GM19463 (cell line): ENCODE results near the gene ZFHX3.

Experiments used
- ATAC-seq: cut with Tn5 transposase; IDR thresholded peaks from one replicate; pipeline ENCODE4 v1.9.1; 2021; ENCODE audit warnings: mild to moderate bottlenecking, moderate library complexity; ENCODE audit not compliant: unreplicated experiment

ZFHX3 gene

DNA sequence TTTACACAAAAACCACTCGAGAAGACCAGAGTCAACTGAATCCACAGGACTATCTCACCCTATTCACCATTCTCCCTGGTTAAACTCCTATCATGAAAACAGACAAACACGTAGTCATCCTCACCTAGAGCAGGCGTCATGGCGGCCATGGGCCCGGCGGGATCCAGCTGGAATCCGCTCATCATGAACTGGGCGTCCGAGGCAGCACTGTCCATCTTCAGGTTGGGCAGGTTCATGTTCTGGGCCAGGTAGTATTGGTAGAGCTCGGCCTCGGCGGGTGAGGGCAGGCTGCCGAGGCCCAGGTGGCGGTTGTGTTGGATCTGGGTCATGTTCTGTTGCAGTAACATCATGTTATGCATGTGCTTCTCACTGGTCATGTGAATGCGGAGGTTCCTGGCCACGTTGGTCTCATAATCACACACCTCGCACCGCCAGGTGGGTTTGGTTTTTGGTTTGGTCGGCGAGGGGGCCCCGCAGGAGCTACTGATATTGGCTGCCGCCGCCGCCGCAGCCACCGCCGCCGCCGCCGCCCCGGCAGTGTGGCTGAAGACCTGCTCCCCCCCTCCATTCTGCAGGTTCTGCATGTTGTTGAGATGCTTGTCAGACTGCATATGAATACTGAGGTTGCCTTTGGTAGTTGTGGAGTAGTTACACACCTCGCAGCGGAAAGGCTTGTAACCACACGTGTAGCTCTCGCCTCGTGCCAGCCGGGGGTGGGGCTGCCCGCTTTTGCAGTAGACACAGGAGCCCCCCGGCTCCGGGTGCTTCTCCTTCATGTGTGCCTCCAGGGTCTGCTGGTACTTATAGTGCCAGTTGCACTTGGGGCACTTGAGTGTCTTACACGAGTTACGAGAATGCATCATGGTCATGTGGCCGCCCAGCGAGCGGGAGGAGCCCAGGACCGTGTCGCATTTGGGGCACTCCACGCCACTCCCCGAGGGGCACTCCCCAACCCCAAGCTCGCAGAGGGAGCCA lies 90.3 kb downstream of the ZFHX3 start:
- no peak for ATAC-seq

- no peak for ATAC-seq
Observed at GRCh38 chr16:72956124-72957064, 91.5 kb downstream of the ZFHX3 start.

DNA sequence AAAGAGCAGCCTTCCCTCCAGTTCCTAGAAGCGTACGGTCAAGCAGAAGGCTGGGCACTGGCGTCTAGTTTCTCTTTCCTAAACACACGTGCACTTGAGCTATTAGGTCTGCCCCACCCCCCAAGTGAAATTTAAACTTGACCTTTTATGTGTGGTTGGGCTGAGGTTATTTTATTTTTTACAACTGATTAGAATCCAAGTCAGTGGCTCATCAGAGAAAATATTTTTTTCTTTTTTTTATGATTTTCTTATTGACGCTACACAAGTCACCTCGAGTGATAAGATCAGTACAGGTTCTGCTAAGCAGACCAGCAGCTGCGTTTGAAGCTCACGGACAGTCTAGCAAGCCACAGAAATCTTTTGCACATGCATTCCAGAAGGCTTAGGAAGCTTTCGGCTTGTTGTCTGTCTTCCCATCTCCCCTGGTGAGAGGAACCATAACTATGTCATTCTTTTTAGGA lies 95.1 kb downstream of the ZFHX3 start:
- ATAC-seq = no peak

- no peak for ATAC-seq
Observed at GRCh38 chr16:72952404-72952803, 95.5 kb downstream of the ZFHX3 start.

DNA sequence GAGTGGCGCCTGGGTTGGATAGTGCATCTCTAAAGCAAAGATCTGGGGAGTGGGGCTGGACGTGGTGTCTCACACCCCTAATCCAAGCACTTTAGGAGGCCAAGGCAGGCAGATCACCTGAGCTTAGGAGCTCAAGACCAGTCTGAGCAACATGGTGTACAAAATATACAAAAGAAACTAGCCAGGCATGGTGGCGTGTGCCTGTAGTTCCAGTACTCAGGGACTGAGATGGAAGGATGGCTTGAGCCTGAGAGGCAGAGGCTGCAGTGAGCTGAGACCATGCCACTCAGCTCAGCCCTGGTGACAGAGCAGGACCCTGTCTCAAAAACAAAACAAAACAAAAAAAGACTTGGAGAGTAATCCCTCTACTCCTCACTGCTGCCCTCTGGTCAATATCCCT lies 96.0 kb downstream of the ZFHX3 start:
- no peak for ATAC-seq

- no peak for ATAC-seq
Observed at GRCh38 chr16:72950669-72951068, 97.3 kb downstream of the ZFHX3 start.

DNA sequence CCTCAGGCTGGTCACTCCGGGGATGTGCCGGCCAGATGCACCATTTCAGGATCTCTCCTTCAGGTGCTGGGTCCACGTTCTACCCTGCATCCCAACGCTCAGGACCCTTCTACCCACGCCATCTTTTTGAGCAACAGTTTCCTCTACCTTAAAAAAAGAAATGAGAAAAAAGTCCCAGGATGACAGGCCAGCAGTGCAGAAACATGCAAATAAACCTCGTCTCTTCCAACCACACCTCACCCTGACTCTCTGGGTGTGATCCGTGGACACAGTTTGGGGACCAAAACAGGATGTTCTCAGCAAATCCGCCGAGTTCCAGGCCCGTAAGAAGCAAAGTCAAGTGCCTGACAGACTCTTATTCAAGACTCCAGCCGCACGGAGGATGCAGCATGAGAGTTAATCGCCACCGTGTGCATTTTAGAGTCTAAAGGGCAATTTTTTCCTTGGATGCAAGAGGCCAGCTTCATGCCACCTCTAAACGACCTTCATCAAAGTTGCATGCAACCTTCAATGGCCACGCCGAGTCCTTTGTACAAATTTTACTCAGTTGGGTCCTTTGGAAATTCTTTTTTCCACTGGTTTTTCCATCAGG lies 99.6 kb downstream of the ZFHX3 start:
- ATAC-seq = no peak

DNA sequence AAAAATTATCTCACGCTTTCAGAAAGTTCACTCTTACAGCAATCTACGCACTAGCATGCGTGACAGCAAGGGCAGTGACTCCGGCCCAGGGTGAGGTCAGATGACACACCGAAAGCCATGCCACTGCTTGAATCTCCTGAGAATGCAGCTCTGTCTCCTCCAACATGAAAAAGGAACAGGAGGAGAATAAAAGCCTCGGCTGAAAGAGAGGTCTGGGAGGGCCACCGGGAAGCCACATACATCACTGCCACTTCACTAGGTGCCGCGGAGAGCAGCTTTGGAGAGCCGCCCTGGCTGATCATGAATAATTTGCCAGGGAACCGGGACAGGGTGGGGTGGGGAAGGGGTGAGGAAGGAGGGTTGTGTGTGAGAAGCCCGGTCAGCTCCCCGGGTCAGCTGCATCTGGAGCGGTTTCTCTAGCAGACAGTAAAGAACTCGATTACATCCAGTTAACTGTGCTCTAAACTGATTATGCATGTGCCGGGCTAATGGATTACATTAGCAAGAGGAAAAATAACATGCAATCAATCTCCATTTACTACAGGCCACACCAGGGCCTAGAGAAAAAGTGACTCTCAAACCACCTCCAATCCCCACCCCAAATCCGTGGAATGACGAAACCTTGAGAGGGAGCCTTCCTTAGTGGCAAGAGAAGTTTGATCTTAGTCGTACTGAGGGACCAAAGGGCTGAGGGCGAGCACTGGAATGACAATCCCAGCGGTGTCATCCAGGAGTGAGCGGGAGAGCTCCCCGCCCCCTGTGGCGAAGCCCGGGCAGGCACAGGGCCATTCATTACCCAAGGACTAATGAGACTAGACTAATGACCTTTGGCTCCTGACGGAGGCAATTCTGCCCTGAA lies 100.3 kb downstream of the ZFHX3 start:
- no peak for ATAC-seq

DNA sequence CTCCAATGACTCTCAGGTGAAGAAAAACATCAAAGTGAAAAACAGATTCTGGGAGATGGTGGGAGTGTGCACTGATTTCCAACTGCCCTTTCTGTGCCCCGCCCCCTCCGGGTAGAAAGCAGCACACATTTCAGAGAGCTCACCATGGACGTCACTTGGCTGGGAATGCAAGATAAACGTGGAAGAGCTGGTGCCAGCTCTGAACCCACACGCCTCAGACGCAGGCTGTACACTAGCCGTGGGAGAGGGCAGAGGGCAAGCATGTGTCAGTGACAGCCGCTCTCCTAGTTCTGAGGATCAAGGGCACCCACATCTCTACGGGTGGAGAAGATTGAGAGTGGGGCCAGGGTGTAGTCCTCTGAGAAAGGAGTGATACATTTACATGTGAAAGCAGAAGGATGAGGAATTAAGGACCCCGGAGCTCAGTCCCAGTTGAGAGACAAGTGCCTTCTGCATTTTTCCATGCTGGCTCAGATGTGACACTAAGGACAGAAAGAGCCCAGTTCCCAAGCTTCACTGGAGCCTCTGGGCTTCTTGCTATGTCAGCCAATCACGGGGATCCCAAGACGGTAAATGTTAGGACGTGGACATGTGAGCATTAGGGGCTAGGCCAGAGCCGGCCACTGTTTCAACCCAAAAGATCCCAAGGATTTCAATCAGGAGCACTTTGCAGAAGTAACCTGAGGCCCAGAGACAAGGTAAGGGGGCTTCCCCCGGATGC lies 101.3 kb downstream of the ZFHX3 start:
- no peak for ATAC-seq

GRCh38 chr16:72946063-72946462 lies 101.9 kb downstream of the ZFHX3 start:
- no peak for ATAC-seq

DNA sequence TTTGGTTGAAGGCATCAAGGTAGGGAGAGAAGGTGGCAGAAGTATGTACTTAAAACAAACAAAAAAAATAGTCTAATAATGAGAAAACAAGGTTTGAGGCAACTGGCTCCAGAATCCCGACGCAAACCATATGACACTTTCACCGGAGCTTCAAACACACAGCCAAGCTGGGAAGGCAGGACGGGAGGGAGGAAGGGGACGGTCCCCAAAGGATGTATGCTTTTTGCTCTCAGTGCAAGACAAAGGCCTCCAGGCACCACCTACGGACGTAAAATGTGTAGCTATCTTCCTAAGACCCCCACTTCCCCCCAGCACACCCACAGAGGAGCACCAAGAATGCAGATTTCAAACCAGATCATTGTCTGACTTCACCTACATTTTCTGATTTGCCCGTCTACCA lies 102.3 kb downstream of the ZFHX3 start:
- no peak for ATAC-seq

GRCh38 chr16:72944757-72945485 lies 103.0 kb downstream of the ZFHX3 start:
- no peak for ATAC-seq

GRCh38 chr16:72942021-72942420 lies 105.9 kb downstream of the ZFHX3 start:
- no peak for ATAC-seq

DNA sequence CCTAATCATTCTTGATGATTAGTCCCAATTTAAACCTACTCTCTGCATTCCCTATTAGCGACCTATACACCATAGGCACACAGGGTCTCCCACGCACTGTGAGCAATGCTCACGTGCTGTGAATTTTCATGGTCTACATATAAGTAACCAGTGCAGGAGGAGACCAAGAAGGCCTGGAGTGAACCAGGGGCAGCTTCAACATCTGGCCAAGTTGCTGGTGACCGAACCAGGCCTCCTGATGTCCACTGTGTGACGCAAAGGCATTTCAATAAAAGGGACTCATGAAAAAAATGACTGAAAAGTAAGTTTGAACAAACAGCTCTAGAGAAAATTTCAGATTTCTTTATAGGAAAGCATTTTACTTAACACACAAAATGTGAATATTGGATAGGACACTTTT lies 107.0 kb downstream of the ZFHX3 start:
- ATAC-seq = no peak

GRCh38 chr16:72939247-72939646 lies 108.7 kb downstream of the ZFHX3 start:
- no peak for ATAC-seq

GRCh38 chr16:72938795-72939164 lies 109.1 kb downstream of the ZFHX3 start:
- no peak for ATAC-seq

DNA sequence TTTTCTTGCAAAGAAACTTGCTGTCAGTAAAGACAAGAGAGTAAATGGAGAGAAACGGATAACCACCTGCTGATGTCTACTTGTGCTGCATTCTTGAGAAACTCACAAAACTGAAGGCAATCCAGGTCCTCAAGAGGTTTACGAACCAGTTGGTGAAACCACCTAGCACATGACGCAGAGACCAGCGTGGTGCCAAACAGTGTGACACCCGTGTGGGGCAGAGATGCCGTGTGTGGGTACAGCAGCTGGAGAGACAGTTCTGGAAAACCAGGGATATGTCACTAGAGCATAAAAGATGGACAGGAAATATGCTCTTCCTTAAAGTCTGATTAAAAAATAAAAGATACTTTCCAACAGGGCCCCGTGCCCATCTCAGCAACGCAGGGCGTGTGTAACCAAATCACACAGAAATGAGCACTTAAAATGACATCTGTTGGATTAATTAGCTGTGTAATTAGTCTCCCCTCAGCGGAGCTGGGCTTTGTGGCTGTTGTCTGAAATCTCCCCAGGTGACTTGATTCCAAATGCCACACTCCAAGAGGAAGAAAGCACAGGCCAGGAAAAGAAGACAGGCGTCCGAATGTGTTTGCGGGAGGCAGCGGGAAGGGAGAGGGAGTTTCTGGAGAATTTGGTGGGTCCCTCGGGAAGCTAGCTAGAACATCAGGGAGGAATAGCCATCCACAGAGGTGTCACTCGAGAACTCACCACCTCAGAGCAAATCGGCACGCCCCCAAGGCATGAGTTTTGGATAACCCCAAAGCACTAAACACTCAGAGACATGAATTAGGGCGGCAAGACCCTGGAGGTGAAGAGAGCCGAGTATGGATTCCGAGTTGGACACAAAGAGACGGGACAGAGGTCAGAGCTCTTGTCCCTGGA lies 109.8 kb downstream of the ZFHX3 start:
- ATAC-seq = no peak

- ATAC-seq = no peak
Observed at GRCh38 chr16:72937360-72937759, 110.6 kb downstream of the ZFHX3 start.
